Liver (tissue), 9 donors: ENCODE data around the gene MT1M. TPM values are rescaled to one million over a fixed set of nuclear protein-coding genes. Genes with fewer than 3 reads are reported as not detected.

ENCODE experiments used
- DNase-seq: peaks from one replicate; pipeline ENCODE4 v3.0.0-alpha.2; 2017; ENCODE audit warnings: low spot score
- H3K27ac ChIP-seq, 2 donors: one replicate each; pipeline ENCODE4 v1.7.0; 2013; ENCODE audit warnings: inconsistent platforms in 2 of 2, low read length in 2 of 2, control low read depth in 1 of 2, low read depth in 1 of 2, mild to moderate bottlenecking in 1 of 2
- H3K27me3 ChIP-seq, 4 donors: one replicate each; pipeline versions ENCODE4 v1.6.1 to v1.7.0; 2013; ENCODE audit warnings: low read length in 3 of 4, inconsistent platforms in 1 of 4, mild to moderate bottlenecking in 1 of 4, moderate library complexity in 1 of 4; ENCODE audit not compliant: control insufficient read depth in 4 of 4, insufficient read depth in 4 of 4
- H3K36me3 ChIP-seq, 4 donors: one replicate each; pipeline versions ENCODE4 v1.6.1 to v1.7.0; 2013; ENCODE audit warnings: low read length in 3 of 4, mild to moderate bottlenecking in 3 of 4, low read depth in 1 of 4, moderate library complexity in 1 of 4; ENCODE audit not compliant: control insufficient read depth in 4 of 4, insufficient read depth in 3 of 4
- H3K4me1 ChIP-seq, 4 donors: one replicate each; pipeline versions ENCODE4 v1.6.1 to v1.7.0; 2013; ENCODE audit warnings: low read length in 3 of 4, mild to moderate bottlenecking in 3 of 4, moderate library complexity in 1 of 4; ENCODE audit not compliant: control insufficient read depth in 4 of 4, insufficient read depth in 4 of 4
- H3K4me3 ChIP-seq, 3 donors: one replicate each; pipeline versions ENCODE4 v1.6.1 to v1.7.0; 2013; ENCODE audit warnings: low read length in 3 of 3, control low read depth in 1 of 3, low read depth in 1 of 3, mild to moderate bottlenecking in 1 of 3
- H3K9ac ChIP-seq, 2 donors: one replicate each; pipeline ENCODE4 v1.7.0; 2013; ENCODE audit warnings: low read length in 2 of 2, mild to moderate bottlenecking in 2 of 2, moderate library complexity in 2 of 2, control low read depth in 1 of 2, low read depth in 1 of 2
- H3K9me3 ChIP-seq, 4 donors: one replicate each; pipeline versions ENCODE4 v1.6.1 to v1.7.0; 2013; ENCODE audit warnings: low read length in 3 of 4; ENCODE audit not compliant: control insufficient read depth in 4 of 4
- CTCF ChIP-seq: fragments of 150-350 bp; IDR thresholded peaks from 2 replicates; pipeline ENCODE4 v1.5.1; 2017; ENCODE audit warnings: improper control_type of control experiment, low read depth, low read length; ENCODE audit not compliant: missing input control
- HNF4G ChIP-seq: IDR thresholded peaks from 2 replicates; pipeline ENCODE4 v1.6.1; 2016; ENCODE audit warnings: antibody characterized with exemption
- REST ChIP-seq: IDR thresholded peaks from 2 replicates; pipeline ENCODE4 v1.6.1; 2016; ENCODE audit warnings: antibody characterized with exemption, mild to moderate bottlenecking
- SP1 ChIP-seq: IDR thresholded peaks from 2 replicates; pipeline ENCODE4 v1.6.1; 2018; ENCODE audit warnings: antibody characterized with exemption, mild to moderate bottlenecking
- ZBTB33 ChIP-seq: IDR thresholded peaks from 2 replicates; pipeline ENCODE4 v1.6.1; 2016; ENCODE audit warnings: antibody characterized with exemption
- WGBS: extraction: QIAGEN DNeasy Blood & Tissue Kit; methylation state at CpG from one replicate; pipeline ENCODE4 v1.1.7; 2013; 5-methylcytosine and 5-hydroxymethylcytosine counted together
- polyA plus RNA-seq, 2 donors: library from polyadenylated mRNA; stranded (reverse) in 1 of 2; unstranded in 1 of 2; fragments of 200-250 nt in 1 of 2; fragments of >200 nt in 1 of 2; fragmentation: Nextera tagmentation in 1 of 2; extraction: Ambion mirVana in 1 of 2; gene quantifications; one replicate each; pipeline versions ENCODE4 v1.2.1 to v1.2.3, GENCODE V29; 2013 to 2015
- total RNA-seq, 2 donors: library from RNA; depleted of rRNA; stranded (reverse); fragments of >200 nt; gene quantifications; one replicate each; pipeline ENCODE4 v1.2.3, GENCODE V29; 2014
- donor health status: healthy.
- donor health status: healthy.
- donor health status: healthy.
- donor health status: healthy.
- donor health status: healthy.

The MT1M gene
- total and polyA plus RNA-seq, 4 donors = 20.4 to 343 (median 194) TPM

- TF ChIP-seq CTCF = peak; percentile 18
These were observed 15.4 kb downstream of the MT1M start (continued) for GRCh38 chr16:56647641-56648431.

GRCh38 chr16:56649271-56649670 lies 16.8 kb downstream of the MT1M start:
- 96% methylated on average over 2 of the region's 2 CpGs for WGBS
- no peak overlapping the region for H3K9ac ChIP-seq
- H3K4me1 ChIP-seq = peaks cover 5 to 18% (median 11%) of the 10 kb centered on the region in 4 donors
- TF ChIP-seq CTCF = no peak
- DNase-seq = no peak
- no peaks in the 10 kb centered on the region for H3K9me3 ChIP-seq
- H3K36me3 ChIP-seq = no peaks in the 10 kb centered on the region
- H3K4me3 ChIP-seq = no peak overlapping the region
- no peaks in the 10 kb centered on the region for H3K27me3 ChIP-seq
- H3K27ac ChIP-seq = no peak overlapping the region

GRCh38 chr16:56649820-56650219 lies 17.4 kb downstream of the MT1M start:
- H3K27me3 ChIP-seq = no peaks in the 10 kb centered on the region
- H3K36me3 ChIP-seq = no peaks in the 10 kb centered on the region
- H3K9ac ChIP-seq = no peak overlapping the region
- H3K9me3 ChIP-seq = no peaks in the 10 kb centered on the region
- no peak overlapping the region for H3K4me3 ChIP-seq
- H3K4me1 ChIP-seq = peaks cover 5 to 17% (median 11%) of the 10 kb centered on the region in 4 donors
- WGBS = 79% methylated on average over 3 of the region's 3 CpGs
- TF ChIP-seq REST (no peak), SP1 (no peak), HNF4G (no peak), ZBTB33 (no peak)
- H3K27ac ChIP-seq = no peak overlapping the region
- no peak for DNase-seq
